ENCODE results near the gene BAZ2B.
"Not testable (repeated sequence)": the region's sequence is repeated elsewhere in the genome, so short reads cannot be mapped to it uniquely, and the experiment has no call there.

BAZ2B gene

DNA sequence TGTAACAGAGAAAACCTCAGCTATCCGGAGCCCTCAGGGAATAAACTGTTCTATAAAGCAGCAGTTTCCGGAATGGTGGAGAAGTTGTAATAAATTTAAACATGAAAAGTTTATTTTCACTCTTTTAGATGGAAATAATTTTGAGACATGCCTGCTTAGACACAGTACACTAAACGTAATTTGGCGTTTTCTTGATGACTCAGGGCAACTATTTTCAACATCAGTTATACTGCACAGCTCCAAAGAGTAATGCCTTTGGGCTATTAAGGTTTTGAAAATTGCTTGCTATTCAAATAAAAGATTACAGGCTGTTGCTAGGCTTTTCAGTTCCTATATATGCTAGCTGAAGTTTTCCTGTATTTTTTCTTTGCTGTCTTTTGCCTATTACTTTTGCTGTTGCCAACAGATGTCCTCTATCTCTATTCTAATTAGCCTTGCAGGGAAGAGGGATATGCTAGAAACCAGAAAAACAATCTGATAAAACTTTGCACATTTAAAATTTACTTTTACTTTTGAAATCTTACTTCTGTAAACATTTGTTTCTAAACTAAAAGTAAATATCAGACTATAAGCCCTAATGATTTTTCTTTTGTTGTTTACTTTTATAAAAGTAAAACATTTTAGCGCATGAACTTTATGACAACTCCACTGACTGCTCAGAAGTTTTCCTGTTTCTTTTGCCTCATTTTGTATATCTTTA is 216.5 kb downstream of the BAZ2B start:
- DNase-seq, result no peak

DNA sequence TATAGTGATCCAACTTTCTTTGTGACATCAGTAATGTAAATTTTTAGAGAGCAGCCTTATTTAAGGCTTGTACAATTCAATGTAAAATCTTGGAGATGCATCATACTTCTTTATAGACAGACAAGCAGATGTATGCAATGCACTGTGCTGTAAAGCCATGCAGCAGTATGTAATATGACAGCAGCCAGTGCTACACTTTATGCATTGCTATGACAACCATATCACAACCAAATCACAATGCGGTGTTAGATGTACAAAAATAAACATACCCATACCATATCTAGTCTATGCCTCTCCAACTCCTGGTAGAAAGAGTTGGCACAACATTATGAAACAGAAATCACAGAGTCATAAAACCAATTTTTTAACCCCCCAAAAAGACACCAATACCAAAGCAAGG is 219.5 kb downstream of the BAZ2B start:
- DNase-seq, result no peak

DNA sequence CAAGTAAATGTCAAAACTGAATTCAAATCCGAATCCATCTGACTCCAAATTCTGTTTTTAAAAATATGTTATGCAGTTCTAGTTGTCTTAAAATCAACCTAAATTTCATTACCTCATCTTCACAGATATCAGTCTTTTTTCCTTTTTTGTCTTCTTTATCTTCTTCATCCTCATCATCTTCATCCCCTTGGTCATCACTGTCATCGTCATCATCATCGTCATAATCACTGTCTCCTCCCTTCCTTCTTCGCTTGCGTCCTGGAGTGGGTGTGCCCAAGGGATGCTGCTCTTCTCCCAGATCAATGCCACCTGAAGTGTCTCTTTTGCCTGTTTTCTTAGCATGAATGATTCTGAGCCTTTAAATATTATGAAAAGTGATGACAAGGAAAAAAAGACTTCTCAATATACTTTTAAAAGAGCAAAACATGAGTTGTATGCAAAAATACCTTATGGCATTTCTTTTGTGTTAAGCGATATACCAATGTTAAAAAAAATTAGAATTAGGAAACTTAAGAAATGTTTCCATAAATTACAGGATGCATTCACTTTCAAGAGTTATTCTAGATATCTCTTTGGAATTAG is 233.8 kb downstream of the BAZ2B start:
- no peak for DNase-seq

DNA sequence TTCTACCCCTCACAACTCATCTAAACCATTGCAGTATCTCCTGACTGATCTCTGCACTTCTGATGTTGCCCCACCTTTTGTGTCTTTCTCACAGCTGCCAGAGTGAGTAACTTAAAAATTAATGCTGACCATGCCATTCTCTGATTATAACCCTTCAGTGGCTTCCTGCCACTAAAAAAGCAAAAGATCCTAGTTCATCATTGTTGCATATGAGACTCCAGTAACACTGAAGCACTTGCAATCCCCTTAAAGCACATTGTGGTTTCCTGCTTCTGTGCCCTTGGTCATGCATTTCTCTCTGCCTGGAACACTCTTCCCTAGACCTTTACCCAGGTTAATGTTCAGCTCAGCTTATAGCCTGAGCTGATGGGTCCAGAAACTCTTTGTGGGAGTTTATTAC is 234.8 kb downstream of the BAZ2B start:
- no peak for DNase-seq

DNA sequence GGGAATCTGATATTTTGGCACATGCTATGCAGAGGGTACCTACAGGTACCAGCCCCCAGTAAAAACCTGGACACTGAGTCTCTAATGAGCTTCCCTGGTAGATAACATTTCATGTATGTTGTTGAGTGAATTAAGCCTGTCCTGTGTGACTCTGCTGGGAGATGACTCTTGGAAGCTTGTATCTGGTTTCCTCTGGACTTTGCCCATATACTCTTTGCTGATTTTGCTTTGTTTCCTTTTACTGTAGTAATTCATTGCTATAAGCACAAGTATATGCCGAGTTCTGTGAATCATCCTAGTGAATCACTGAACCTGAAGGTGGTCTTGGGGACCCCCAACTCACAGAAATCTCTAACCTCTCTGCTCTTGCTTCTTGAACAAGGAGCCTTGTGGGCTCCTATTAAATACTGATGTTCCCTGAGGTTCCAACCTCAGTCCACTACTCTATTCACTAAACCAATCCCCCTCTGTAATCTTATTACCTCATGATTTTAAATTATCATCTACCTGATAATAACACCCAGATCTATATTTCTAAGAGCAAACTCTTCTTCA is 235.6 kb downstream of the BAZ2B start:
- no peak for DNase-seq

DNA sequence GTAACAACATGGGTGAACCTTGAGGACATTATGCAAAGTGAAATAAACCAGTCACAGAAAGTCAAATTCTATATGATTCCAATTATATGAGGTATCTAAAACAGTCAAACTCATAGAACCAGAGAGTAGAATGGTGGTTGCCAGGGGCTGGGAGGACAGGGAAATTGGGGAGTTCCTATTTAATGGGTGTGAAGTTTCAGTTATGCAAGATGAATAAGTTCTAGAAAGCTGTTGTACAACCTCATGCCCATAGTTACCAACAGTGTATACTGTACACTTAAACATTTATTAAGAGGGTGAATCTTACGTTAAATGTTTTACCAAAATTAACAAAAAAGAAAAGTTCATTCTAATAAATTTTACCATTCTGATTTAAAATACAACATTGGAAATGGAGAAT is 237.2 kb downstream of the BAZ2B start:
- no peak for DNase-seq

DNA sequence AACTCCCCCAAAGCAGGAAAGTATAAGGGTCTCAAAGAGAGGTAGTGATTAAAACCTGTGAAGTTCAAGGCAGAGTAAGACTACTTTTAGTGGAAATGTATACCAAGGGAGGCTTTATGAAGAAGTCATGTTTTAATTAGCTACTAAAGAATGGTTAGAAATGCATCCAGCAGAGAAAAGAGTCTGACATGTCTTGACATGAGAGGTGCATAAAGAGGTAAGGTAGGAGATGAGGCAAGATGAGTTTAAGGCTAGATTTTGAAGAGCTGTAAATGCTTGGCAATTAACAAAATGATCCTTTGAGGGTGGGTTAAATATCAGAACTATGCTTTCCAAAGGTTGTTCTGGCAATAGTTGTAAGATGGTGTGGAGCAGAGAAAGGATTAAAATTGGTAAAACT is 241.1 kb downstream of the BAZ2B start:
- DNase-seq, result no peak

DNA sequence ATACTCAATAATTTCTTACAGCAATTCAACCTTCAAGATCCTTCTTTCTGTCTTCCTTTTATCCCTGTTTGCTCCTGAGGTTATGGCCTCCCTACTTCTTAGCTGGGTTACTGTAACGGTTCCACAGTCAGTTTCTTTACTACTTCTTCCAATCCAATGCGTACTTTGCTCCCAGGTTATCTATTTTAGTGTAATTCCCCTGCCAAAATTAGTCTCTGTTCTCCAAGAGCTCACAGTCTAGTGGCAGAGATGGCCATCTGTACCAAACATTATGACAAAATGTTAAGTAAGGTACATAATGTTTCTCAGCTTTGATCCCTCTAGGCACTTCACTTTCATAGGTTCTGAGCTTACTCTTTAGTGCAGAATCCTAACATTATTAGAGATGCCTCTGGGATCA is 244.8 kb downstream of the BAZ2B start:
- no peak for DNase-seq

DNA sequence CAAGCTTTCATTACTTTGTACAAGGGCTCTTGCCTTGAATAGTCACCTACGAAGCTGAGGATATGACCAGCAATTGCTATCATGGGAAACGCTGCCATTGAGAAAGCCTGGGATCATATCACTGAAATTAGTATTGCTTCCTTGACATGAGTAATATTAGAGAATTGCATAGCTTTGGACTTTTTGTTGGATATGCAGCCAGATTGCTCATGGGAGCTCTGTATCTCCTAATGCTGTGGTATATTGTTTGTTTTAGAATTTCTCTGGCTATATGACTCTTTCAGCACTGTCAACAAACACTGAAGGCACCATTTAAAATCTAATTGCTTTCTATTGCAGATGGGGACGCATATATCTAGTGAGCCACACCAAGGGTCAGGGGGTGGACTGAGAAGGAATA is 249.8 kb downstream of the BAZ2B start:
- no peak for DNase-seq

DNA sequence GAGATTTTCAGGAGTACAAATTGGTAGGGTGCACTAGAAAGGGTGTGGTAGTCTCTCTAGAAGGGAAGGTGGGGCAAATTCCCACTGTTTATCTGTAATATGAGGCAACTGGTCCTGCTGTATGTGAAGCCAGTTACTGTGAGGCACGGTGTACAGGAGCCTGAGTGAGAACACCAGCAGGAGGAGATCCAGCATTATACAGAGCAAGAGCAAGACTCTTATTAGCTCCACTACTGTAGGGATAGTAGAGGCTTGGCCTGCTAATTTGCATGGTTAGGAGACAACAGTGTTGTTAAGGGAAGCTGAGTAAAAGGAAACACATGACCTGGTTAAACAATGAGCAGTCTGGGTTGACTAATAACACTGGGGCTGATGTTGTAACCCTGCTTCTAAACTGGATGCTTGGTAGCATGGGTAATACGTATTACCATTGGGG is 253.5 kb downstream of the BAZ2B start:
- no peak for DNase-seq

DNA sequence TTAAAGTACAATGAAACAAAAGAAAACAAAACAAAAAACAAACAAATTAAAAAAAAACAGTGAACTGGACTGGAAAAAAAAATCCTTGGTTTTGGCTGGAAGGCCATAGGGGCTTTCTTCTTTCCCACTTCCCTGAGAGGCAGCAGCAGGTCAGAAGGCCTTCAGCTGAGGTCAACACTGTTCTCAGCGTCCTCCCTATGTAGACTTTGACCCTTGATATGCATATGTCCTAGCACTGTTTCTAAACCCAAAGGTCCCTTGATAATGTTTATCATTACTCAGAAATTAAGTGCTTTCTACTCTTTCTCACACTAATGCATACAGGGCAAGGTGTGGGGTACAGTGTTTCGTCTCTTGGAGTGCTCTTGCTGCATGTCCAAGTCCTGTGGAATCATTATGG is 254.3 kb downstream of the BAZ2B start:
- DNase-seq, result no peak

DNA sequence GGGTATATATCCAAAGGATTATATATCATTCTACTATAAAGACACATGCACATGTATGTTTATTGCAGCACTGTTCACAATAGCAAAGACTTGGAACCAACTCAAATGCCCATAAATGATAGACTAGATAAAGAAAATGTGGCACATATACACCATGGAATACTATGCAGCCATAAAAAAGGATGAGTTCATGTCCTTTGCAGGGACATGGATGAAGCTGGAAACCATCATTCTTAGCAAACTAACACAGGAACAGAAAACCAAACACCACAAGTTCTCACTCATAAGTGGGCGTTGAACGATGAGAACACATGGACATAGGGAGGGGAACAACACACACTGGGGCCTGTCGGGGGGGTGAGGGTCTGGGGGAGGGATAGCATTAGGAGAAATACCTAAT is 254.7 kb downstream of the BAZ2B start:
- DNase-seq, result not testable (repeated sequence)

DNA sequence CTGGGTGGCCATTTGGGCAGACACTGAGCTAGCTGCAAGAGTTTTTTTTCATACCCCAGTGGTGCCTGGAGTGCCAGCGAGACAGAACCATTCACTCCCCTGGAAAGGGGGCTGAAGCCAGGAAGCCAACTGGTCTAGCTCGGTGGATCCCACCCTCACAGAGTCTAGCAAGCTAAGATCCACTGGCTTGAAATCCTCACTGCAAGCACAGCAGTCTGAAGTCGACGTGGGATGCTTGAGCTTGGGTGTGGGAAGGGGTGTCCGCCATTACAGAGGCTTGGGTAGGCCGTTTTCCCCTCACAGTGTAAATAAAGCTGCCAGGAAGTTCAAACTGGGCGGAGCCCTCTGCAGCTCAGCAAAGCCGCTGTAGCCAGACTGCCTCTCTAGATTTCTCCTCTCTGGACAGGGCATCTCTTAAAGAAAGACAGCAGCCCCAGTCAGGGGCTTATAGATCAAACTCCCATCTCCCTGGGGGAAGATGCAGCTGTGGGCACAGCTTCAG is 260.2 kb downstream of the BAZ2B start:
- DNase-seq, result no peak

DNA sequence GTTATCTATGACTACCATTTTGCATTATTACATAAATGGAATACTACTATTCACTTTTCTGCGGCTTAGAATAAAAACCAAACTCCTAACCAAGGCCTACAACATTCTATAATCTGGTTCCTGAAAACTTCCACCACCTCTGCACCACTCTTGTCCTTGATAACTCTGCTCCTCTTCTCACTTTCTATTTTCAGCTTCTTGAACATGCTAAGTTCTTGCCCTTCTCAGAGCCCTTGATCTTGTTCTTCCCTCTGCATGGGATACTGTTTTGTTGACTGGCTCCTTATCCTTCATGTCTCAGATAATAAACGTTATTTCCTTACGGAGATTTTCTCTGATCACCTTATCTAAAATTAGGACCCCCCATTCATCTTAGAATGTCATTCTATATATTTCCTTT is 264.4 kb downstream of the BAZ2B start:
- DNase-seq, result no peak

DNA sequence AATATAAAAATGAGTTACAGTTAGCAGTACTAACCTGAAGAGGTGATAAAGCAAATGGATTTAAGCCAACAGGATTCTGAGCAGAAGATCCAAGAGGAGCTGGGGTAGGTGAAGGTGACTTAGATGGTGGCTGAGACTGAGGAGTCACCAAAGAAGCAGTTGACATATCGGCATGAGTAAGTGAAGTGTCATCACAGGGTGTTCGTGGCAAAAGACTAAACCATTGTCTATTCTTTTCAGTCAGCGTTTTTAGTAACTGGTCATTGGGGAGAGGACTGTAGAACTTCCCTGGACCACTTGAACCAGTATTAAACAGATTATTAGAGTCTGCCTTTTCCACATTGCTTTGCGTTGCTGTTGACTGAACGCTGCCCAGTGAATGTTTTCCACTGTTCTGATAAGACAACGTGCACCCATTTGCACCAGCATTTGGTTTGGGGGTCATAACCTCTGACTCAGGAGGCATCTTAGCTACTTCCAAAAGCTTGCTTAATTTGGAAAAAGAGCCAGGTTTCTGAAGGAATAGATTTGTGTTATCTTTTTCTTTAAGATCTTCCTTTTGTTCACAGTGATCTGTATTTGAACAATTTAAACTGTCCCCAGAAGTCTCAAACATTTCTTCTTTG is 266.6 kb downstream of the BAZ2B start:
- DNase-seq, result no peak

DNA sequence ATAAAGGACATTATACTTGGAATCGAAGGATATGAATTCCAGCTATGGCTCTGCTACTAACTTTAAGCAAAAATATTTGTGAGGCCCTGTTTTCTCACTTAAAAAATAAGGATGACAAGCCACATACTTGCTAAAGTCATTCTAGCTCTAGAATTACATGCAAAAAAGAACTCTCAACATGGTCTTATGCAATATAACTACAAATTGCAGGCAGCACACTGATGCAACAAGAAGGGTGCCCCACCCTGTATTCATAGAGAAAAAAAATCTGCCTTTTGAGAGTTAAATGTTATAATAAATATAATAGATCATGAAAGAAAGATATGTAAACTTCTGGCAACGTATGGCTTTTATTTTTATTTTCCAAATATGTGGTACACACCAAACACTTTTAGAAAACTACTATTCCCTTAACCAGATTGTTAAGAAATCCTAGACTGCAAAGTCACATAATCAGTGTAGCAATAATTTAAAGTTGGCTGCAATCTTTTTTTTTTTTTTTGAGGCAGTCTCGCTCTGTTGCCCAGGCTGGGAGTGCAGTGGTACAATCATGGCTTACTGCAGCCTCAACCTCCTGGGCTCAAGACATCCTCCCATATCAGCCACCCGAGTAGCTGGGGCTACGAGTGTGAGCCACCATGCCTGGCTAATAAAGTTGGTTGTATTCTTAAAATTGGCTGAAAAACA is 289.6 kb downstream of the BAZ2B start:
- DNase-seq, result no peak

DNA sequence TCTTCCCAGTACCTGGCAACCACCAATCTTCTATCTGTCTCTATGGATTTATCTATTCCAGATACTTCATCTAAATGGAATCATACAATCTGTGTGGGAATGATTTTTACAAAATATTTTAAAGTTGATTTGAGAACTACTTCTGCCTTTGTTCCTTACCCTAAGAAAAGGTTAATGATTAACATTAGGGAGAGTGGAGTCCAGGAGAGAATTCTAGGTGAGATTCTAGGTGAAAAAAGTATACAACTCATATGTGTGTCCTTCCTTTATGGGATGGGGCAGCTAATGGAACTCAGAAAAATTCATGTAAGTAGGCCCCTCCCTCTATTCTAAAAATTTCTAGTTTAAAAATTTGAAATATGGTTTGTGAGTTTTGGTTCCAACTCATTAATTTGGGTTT is 293.9 kb downstream of the BAZ2B start:
- no peak for DNase-seq

DNA sequence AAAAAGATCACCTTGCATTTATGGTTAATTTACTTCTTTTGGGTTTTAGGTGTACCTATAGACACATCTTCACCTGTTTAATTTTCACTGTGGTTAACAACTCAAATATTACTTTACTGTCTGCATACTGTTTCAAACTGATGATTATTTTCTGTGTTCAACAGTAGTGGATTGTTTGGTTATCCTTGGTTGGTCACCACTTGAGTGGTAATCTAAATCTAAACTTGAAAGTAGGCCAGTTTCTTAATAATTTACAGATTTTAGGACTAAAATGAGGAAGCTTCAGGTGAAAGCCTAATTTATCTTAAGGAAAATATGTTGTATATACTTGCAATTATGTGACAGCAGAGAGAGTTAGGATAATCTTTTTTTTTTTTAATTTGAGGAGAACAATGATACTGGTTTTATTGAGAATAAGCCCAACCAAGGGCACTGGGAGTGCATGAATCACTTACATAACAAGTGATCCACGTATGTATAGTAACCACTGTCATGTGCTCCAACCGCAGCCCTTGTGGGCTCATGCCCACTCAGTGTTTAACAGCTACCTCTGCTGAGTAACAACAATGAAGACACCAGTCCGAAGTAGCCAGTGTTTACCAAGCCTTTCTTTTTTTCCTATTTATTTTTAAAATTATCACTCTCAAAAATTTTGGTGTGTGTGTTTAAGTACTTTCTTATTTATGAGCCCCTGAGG is 298.8 kb downstream of the BAZ2B start:
- DNase-seq, result no peak

DNA sequence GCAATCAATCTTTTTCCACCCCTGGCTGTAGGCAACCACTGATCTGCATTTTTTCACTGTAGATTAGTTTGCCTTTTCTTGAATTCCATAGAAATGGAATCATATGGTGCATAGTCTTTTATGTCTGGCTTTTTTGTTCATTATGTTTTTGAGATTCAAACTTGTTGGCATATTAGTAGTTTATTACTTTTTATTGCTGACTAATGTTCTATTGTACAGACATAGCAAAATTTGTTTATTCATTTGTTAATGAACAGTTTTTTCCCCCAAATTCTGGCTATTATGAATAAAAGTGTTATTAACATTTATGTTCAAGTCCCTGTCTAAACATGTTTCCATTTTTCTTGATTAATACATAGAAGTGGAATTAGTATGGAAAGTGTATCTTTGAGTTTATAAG is 308.4 kb downstream of the BAZ2B start:
- DNase-seq, result no peak

DNA sequence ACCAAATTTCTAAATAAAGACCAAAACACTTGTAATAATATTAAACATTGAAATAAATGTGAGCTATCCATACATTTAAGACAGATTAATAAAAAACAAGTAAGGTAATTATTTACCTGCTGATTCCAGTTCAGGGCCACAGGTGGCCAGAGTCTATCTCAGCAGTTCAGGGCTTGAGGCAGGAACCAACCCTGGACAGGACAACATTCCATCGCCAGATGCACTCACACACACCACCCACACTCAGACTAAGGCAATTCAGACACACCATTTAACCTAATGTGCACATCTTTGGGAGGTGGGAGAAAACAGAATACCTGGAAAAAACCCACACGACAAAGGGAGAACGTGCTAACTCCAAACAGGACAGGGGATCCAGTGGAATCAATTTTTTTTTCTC is 315.8 kb downstream of the BAZ2B start:
- DNase-seq, result no peak

DNA sequence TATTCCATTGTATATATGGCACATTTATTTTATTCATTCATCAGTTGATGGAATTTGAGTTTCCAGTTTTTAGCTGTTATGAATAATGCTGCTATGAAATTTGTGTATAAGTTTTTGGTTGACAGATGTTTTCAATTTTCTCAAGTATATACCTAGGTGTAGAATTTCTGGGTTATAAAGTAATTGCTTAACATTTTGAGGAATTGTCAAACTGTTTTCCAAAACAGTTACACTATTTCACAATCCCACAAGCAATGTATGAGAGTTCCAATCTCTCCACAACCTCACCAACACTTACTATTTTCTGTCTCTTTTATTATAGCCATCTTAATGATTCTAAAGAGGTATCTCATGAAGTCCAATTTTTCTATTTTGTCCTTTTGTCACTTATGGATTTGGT is 317.4 kb downstream of the BAZ2B start:
- DNase-seq, result no peak

DNA sequence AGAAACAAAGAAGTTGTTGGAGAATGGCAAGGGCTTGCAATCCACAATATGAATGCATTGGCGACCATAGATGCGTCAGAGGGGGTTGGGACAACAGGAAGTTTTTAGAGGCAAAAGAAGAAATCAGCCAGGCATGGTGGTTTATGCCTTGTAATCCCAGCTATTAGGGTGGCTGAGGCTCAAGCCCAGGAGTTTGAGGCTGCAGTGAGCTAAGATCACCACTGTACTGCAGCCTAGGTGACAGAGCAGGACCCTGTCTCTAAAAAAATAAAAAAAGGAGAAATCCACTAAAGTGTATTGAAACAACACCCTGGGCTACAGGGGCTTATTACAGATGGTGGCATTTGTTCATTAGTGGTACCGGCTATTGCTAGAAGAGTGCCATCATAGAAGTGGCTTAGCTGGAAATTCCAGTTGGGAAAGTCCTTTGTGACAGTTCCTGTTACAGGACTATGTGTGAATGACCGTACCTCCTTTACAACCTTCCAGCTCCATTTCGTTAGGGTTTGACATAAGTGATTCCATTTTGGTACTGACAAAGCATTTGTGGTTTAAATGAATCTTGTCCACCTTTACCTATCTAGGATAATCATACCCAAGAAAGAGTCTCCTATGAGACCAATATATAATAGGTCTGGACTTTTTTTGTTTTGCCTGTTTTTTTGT is 319.2 kb downstream of the BAZ2B start:
- DNase-seq, result no peak
